AG04450 (cell line): Measurements from ENCODE around the gene ABCD3. TPM values are rescaled to one million over a fixed set of nuclear protein-coding genes. Genes with fewer than 3 reads are reported as not detected.

ENCODE experiments used
- CTCF ChIA-PET: fragments of 300-600, 350-600 bp; formaldehyde crosslinking; extraction: SDS; loops from one replicate; lab custom pipeline; 2022; ENCODE audit warnings: antibody characterized with exemption, inconsistent platforms; lab: Charles Lee
- POLR2A ChIA-PET: fragments of 350-600 bp; formaldehyde crosslinking; extraction: SDS; loops from one replicate; lab custom pipeline; 2021; ENCODE audit warnings: antibody characterized with exemption, inconsistent platforms; lab: Yijun Ruan, JAX
- DNase-seq: peaks from one replicate; pipeline ENCODE4 v3.0.0-alpha.2; 2011; ENCODE audit warnings: low read depth, low spot score
- H3K27ac ChIP-seq: one replicate; pipeline ENCODE4 v1.5.1; 2012; ENCODE audit warnings: low read depth, low read length, control low read depth
- H3K27me3 ChIP-seq: one replicate; pipeline ENCODE4 v1.6.0; 2012; ENCODE audit warnings: low read length; ENCODE audit not compliant: control insufficient read depth, insufficient read depth
- H3K4me3 ChIP-seq: 2 replicates; pipeline ENCODE4 v1.5.1; 2011; ENCODE audit warnings: mild to moderate bottlenecking, low read depth, low read length, control low read depth
- H3K9me3 ChIP-seq: 2 replicates; pipeline ENCODE4 v1.5.1; 2012; ENCODE audit warnings: low read length; ENCODE audit not compliant: control insufficient read depth, insufficient read depth
- CTCF ChIP-seq: IDR thresholded peaks from 2 replicates; pipeline ENCODE4 v1.5.1; 2011; ENCODE audit warnings: low read depth, low read length, control low read depth, inconsistent platforms
- polyA plus RNA-seq: library from polyadenylated mRNA; depleted of rRNA; stranded (reverse); fragments of >200 nt; gene quantifications from 2 replicates; pipeline ENCODE4 v1.2.3, GENCODE V29; 2011

Gene ABCD3
- polyA plus RNA-seq, 1 experiment: 34.0 TPM

DNA sequence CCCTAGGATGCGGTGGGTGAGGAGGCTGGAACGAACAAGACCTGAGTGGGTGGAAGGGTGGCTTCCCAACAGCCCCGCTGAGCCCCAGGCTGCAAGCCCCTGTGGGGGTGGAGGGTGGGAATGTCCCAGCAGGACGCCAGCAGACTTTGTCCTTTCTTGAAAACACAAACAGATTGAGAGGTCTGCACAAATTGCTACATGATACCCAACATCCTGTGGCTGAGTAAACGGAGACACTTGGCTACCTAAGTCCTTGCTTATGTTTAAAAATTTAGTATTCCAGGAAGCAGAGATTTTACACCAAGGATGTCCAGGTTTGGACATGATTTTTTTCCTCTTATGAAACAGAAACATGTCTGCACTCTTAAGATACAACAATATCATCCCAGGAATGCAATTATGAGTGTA is 135.1 kb downstream of the ABCD3 start:
- POLR2A ChIA-PET: interaction anchor here (0.6 kb wide), 1 partner anchor 24 kb away, joined by 8 read pairs; no protein-coding TSS in a partner anchor

DNA sequence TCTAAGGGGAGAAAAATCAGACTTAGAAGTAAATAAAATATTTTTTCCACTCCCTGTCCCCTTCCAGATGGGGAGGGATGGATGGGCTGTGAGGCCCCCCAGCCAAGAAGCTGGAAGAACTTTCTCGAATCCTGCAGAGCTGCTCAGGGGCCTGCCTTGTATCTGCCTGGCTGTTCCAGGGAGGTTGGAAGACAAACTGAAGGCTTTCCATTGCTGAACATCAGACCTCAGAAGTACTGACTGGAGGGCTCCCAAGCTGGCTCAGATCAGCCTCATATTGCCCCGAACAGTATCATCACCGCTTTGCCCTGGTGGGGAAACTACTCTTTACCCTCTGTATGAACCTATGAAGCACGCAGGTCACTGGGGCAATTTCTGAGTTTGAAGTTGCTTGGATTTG is 135.7 kb downstream of the ABCD3 start:
- no peaks in the 10 kb centered on the region for H3K9me3 ChIP-seq
- ChIA-PET POLR2A (no interaction called here), CTCF (no interaction called here)
- no peak for DNase-seq
- no peak for TF ChIP-seq CTCF
- no peak overlapping the region for H3K27ac ChIP-seq
- H3K27me3 ChIP-seq: no peaks in the 10 kb centered on the region
- H3K4me3 ChIP-seq: no peak overlapping the region

More for the DNA sequence above, 135.1 kb downstream of the ABCD3 start:
- no peak for TF ChIP-seq CTCF
- Histone ChIP-seq H3K4me3 (no peak overlapping the region), H3K27me3 (no peaks in the 10 kb centered on the region), H3K27ac (no peak overlapping the region), H3K9me3 (no peaks in the 10 kb centered on the region)
- CTCF ChIA-PET: no interaction called here
- DNase-seq: no peak

GRCh38 chr1:94554580-94554979 is 136.4 kb downstream of the ABCD3 start:
- Histone ChIP-seq H3K27ac (no peak overlapping the region), H3K27me3 (no peaks in the 10 kb centered on the region), H3K4me3 (no peak overlapping the region), H3K9me3 (no peaks in the 10 kb centered on the region)
- no peak for DNase-seq
- POLR2A ChIA-PET: no interaction called here
- CTCF ChIA-PET: no interaction called here
- no peak for TF ChIP-seq CTCF

- H3K27me3 ChIP-seq: no peaks in the 10 kb centered on the region
- H3K4me3 ChIP-seq: no peak overlapping the region
- no peak for DNase-seq
- ChIA-PET POLR2A (no interaction called here), CTCF (no interaction called here)
- no peaks in the 10 kb centered on the region for H3K9me3 ChIP-seq
- H3K27ac ChIP-seq: no peak overlapping the region
- no peak for TF ChIP-seq CTCF
These were observed 136.9 kb downstream of the ABCD3 start for GRCh38 chr1:94555091-94555490.

- POLR2A ChIA-PET: interaction anchor here (0.6 to 1.7 kb wide), 5 partner anchors 18 to 168 kb away, joined by 3 to 13 read pairs (median 3); partner anchors contain the start of gene F3
- Histone ChIP-seq H3K27me3 (no peaks in the 10 kb centered on the region), H3K27ac (peak overlapping the region; percentile 70), H3K9me3 (no peaks in the 10 kb centered on the region), H3K4me3 (no peak overlapping the region)
- CTCF ChIA-PET: interaction anchor here (0.5 to 2.4 kb wide), 14 partner anchors 9 to 461 kb away, joined by 3 to 12 read pairs (median 4); no protein-coding TSS in a partner anchor
- TF ChIP-seq CTCF: no peak
- DNase-seq: no peak
These were observed 141.7 kb downstream of the ABCD3 start for GRCh38 chr1:94559921-94560320.
